Omental fat pad (tissue), 4 donors: ENCODE measurements around the gene PHF21B. TPM values are rescaled to one million over a fixed set of nuclear protein-coding genes. Genes with fewer than 3 reads are reported as not detected.

Experiments used
- ATAC-seq: fragments of 150-250 bp; one replicate; pipeline ENCODE4 v1.9.1; 2016; ENCODE audit warnings: mild to moderate bottlenecking, moderate library complexity; ENCODE audit not compliant: low FRiP score
- DNase-seq: peaks from one replicate; pipeline ENCODE4 v3.0.0-alpha.2; 2019; ENCODE audit warnings: low spot score
- CTCF ChIP-seq, 3 donors: fragments of 450-650 bp; IDR thresholded peaks; one replicate each; pipeline ENCODE4 v1.5.1; 2016 to 2017; ENCODE audit warnings: antibody characterized with exemption in 3 of 3, mild to moderate bottlenecking in 3 of 3, moderate library complexity in 2 of 3
- total RNA-seq, 4 donors: library from RNA; depleted of rRNA; stranded (reverse); fragments of >200 nt; gene quantifications; one replicate each; pipeline ENCODE4 v1.1.0, GENCODE V29; 2016

Gene PHF21B
- total RNA-seq, 4 donors from 2014 or later = 0.44 TPM; not detected in 3

GRCh38 chr22:44999231-44999630, 10.6 kb downstream of the PHF21B start:
- ATAC-seq (no peak), DNase-seq (no peak)
- TF ChIP-seq CTCF (IDR thresholded peaks at IDR 0.05) = no peak

GRCh38 chr22:44998296-44998695, 11.5 kb downstream of the PHF21B start:
- no peak for DNase-seq
- ATAC-seq = no peak
- no peak for TF ChIP-seq CTCF (IDR thresholded peaks at IDR 0.05)

- DNase-seq (no peak), ATAC-seq (no peak)
- TF ChIP-seq CTCF (IDR thresholded peaks at IDR 0.05) = no peak
Observed at GRCh38 chr22:44997060-44997459, 12.7 kb downstream of the PHF21B start.

- ATAC-seq = no peak
- DNase-seq = no peak
- TF ChIP-seq CTCF (IDR thresholded peaks at IDR 0.05) = no peak
Observed at GRCh38 chr22:44996648-44997047, 13.2 kb downstream of the PHF21B start.

GRCh38 chr22:44996120-44996519, 13.7 kb downstream of the PHF21B start:
- ATAC-seq (no peak), DNase-seq (no peak)
- no peak for TF ChIP-seq CTCF (IDR thresholded peaks at IDR 0.05)

- DNase-seq = no peak
- TF ChIP-seq CTCF (IDR thresholded peaks at IDR 0.05) = no peak
- ATAC-seq = no peak
Observed at GRCh38 chr22:44995715-44996114, 14.1 kb downstream of the PHF21B start.

- DNase-seq = no peak
Observed at GRCh38 chr22:44995105-44995514, 14.7 kb downstream of the PHF21B start.

More at GRCh38 chr22:44995105-44995514, 14.7 kb downstream of the PHF21B start:
- no peak for TF ChIP-seq CTCF (IDR thresholded peaks at IDR 0.05)
- no peak for ATAC-seq
